G401 (cell line): ENCODE measurements around the gene PRDM16. TPM values are rescaled to one million over a fixed set of nuclear protein-coding genes. Genes with fewer than 3 reads are reported as not detected.

Experiments
- DNase-seq: peaks from one replicate; pipeline ENCODE4 v3.0.0-alpha.2; 2015; ENCODE audit warnings: low spot score
- in situ Hi-C: cut with HindIII; loops from 2 replicates; pipeline ENCODE4 v1.10.0; 2016; ENCODE audit warnings: low sequenced_read_pairs, mixed read lengths
- total RNA-seq: library from RNA; depleted of rRNA; stranded (reverse); fragments of >200 nt; shearing (Covaris generic); gene quantifications from 2 replicates; pipeline ENCODE4 v1.2.3, GENCODE V29; 2014

The PRDM16 gene
- total RNA-seq, 1 experiment from 2014 or later = 2.8 TPM

DNA sequence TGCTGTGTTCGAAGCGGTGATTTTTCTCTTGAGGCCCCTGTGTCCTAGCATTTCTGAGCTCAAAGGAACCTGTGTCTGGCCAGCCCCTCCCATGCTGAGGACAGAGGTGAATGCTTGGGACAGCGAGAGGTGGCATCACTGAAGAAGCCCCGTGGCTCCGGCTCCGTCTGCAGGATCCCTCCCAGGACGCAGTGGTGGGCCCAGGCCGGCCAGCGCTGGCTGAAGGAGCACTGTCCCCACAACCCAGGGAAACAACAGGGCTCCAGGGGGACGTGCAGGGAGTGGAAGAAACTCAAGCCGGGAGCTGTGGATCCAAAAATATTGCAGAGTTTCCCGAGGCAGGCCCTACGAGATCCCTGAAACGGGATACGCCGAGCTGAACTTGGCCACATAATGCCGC is 221.4 kb downstream of the PRDM16 start:
- DNase-seq = no peak
- in situ Hi-C loops = no loop called here

DNA sequence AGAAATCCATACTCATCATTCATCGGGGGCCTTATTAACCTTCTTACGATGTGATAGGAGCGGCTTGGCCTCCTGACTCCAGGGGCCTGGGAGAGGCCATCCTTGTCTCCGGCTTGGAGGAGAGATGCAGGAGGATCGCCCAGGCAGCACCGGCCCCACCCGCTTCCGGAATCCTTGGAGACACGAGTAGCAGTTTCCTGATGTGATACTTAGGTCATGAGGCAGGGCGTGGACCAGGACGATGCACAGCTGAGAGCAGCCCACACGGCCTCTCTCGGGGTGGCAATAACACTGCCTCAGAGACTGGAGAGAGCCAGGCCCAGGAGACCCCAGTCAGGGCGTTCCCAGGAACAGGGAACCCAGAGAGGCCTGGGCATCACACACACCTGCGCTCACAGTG is 221.9 kb downstream of the PRDM16 start:
- no peak for DNase-seq
- in situ Hi-C loops = no loop called here

DNA sequence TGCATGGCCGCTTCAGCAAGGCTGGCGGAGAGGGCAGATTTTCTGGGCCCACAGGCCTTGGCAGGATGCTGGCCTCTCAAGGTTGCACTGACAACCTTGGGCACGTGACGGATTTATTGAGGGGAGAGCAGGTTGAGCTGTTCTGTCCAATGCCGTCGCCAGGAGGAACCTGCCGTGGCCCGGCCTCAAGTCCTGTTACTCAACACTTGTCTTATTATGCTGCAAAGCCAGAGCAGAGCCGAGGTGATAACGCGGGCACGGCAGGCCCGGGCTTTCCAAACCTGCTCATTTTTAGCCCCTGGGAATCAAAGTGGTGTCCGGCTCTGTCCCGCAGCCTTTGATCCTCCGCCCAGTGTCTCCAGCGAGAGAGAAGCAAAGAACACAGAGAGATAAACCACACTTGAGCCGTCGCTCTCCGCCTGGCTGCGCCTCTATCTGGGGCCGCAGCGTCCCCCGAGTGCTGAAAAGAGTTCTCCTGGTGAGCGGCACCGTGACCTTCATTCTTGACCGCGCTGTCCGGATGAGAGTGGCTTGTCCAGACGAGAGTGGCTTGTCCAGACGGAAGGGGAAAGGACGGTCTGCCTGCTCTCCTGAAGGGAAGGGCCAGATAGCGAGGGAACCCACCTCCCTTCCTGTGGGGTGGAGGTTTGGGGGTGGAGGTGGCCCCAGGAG is 223.2 kb downstream of the PRDM16 start:
- no peak for DNase-seq
- in situ Hi-C loops = no loop called here

DNA sequence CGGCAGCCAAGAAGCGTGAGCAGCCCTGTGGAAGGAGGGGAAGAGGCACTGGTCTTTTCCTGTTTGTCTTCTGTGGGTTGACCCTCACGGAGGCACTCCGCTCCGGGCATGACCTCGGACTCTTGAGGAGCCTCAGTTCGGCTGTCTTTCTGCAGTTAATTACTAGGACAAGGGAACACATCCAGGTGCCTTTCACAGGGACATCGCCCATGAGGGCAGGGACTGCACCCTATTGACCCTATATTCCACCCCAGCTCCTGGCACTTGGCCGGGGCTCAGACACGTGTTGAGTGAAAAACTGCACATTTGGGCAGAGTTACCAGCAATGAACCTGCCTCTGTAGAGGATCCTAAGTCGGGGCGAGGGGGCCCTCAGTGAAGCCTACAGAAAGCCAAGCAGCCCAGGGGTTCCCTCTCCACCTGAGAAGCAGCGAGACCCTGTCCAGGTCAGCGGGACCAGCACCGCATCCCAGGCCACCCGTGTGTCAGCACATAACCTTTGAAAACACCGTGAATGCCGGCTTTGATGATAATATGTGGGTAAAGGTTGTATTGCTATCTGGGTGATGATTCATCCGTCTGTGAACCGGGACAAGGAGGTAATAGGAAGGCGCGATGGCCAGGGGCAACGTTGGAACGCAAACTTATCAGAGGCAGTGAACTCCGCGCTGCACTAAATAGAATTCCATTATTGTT is 224.0 kb downstream of the PRDM16 start:
- no peak for DNase-seq
- in situ Hi-C loops = no loop called here

DNA sequence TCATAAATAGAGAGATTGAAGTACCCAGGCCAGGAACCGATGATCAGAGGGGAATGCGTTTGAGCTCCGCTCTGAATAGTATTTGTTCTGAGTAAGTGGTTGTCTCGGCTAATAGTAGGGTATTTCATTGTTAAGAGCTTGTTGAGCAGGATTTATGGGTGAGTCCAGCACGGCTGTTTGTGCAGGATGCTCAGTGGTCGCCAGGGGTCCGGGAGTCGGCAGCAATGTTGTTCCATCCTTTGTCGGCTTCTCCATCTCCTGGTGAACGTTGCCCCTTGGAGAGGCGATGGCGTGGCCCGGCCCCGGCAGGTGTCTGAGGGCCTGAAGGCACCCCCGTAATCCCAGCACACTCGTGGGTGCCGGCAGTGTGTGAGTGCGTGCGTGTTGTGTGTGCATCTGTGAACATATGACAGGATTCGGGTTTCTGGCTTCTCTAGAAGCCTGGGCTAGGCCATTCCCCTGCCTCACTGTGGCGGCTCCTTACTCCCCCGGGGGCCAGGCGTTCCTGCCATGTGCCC is 224.6 kb downstream of the PRDM16 start:
- no peak for DNase-seq
- in situ Hi-C loops = no loop called here

DNA sequence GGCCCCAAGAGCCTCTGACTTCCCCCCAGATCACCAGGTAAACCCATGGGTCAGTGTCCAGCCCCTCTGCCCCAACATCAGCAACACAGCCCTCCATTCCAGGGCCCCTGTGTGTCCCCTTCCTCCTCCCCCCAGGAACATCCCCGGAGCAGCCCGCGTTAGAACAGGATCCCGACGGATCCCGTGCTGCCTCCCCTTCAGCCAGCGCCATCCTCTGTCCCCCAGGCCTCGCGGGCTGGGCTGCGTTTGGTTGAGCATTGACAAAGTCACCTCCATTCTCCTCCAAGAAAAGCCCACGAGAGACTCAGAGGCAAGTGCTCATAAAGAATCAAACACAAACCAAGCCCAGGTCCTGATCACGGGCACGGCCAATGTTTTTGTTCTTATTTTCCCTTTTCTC is 225.4 kb downstream of the PRDM16 start:
- in situ Hi-C loops = no loop called here
- no peak for DNase-seq

DNA sequence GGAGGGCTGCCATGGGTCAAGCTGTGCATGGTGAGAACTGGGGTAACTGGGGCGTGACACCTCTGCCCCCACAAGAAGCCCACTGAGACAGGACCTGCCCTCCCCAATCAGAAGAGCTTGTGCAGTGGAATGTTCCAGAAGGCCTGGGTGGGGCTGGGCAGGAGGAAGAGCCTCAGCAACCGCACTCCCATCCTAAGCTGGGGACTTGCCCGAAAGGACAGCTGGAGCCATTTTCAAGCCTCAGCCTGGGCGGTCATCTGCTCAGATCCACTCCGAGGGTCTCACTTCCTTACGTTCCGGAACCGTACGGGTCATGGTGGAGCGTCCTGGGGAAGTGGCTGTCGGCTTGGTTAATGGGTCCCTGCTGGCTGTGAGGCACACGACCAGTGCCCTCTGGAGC is 226.8 kb downstream of the PRDM16 start:
- in situ Hi-C loops = no loop called here
- no peak for DNase-seq

DNA sequence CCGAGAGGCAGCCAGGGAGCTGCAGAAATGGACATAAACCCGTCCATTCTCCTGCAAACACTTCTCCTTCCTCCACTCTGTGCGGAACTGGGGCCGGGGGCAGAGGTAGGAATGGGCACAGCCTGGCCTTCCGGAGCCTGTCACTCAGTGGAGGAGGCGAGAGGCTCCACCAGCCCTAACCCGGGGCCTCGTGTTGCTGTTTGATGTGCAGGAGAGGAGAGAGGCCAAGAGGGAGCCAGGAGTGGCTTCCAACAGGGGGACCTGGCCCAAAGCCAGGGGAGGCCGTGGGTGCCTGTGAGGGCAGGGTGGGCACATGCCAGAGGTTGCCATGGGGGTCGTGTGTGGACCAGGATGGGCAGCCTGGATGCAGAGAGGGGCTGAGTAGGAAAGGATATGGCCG is 227.3 kb downstream of the PRDM16 start:
- in situ Hi-C loops = no loop called here
- no peak for DNase-seq

DNA sequence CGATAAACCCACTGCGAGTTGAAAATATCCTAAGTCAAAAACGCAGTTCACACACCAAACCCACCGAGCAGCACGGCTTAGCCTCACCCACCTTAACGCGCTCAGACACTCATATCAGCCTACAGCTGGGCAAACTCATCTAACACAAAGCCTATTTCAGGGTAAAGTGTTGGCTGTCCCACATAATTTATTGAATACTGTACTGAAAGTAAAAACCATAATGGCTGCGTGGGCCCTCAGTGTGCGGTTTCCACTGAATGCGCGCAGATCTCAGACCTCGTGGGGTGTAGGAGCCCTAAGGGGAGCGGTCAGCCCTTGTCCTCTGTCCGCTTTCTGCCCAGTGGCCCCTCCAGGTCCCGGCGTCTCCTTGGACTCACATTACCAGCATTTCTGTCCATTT is 227.8 kb downstream of the PRDM16 start:
- in situ Hi-C loops = no loop called here
- no peak for DNase-seq

DNA sequence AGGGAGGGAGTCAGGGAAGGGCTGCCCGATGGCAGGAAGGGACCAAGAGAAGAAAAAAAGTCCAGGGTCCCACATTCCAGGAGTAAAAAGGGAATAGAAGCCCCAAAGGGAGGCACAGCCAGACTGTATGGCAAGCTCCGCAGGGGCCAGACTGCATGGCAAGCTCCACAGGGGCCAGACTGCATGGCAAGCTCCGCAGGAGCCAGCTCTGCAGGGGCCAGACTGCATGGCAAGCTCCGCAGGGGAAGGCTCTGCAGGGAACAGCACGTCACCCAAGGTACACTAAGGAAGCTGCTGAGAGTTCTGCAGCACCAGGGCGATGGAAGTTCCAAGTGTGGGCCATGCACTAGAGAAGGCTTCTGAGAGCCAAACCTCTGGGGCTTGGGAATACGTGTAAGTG is 228.8 kb downstream of the PRDM16 start:
- in situ Hi-C loops = no loop called here

DNA sequence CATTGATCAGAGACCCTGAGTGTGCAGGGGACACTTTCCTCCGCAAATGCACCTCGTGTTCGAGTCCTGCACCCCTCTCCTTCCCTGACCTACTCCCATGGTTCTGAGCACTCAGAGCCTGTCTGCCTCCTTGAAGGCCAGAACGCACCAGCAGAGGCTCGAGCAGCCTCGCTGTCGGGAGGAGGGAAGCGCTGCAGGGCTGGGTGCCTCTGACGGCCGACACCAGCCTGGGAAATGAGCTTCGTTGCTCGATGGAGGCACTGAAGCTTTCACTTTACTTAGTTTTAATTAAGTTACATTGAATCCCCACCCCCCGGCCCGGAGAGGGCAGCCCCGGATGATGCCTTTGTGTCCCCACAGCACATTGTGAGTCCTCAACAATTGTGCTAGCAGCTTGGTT is 229.2 kb downstream of the PRDM16 start:
- in situ Hi-C loops = no loop called here
- no peak for DNase-seq

More for the DNA sequence above, 228.8 kb downstream of the PRDM16 start:
- no peak for DNase-seq

DNA sequence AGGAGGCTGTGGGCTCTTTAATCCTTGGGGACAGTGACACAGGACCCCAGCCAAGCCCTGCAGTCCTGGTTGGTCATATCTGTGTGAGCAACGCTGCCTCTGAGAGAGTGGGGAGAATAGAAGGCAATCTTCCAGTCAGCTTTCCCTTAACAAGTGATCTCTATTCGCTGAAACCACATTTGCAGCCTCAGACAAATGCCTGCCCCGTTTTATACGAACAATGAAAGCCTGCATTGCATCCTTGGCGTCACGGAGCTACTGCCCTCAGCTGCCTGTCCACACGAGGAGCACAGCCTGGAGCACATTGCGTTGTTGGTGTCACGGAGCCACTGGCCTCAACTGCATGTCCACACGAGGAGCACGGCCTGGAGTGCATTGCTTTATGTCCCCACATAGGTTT is 235.2 kb downstream of the PRDM16 start:
- in situ Hi-C loops = no loop called here
- no peak for DNase-seq

DNA sequence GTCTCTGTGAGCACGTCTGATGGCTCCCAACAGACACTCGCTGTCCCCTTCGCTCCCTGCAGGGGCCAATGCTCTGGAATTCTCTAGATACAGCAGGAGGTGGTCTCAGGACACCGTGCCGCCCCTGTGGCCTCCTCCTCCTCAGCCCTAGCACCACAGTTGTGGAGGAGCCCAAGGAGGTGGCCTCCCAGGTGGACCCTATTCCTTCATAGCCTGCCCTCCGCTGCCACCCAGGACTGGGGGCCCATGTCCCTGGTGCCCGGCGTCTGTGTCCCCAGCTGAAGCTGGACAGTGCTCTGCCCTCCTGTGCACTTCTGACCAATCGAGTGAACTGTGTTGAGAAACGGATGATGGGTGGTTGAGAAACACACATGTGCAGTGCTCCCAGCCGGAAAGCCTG is 235.7 kb downstream of the PRDM16 start:
- DNase-seq = no peak
- in situ Hi-C loops = no loop called here

DNA sequence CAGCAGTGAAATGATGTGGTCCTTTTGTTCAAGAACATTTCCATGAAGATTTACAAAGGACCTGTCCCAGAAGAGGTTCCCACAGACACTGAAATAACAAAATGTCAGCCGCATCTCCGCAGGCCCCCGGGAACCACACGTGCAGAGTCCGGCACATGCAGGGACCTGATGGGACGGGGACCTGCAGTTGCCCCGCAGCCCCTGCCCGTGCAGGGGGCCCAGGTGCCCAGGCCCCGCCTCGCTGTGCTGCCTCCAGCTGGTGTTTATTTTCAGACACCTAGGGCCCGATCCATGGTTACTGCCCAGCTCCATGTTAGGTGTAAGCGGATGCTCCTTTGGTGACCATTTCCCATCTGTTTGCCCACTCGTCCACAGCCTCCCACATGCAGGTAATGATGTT is 236.2 kb downstream of the PRDM16 start:
- in situ Hi-C loops = no loop called here
- no peak for DNase-seq

DNA sequence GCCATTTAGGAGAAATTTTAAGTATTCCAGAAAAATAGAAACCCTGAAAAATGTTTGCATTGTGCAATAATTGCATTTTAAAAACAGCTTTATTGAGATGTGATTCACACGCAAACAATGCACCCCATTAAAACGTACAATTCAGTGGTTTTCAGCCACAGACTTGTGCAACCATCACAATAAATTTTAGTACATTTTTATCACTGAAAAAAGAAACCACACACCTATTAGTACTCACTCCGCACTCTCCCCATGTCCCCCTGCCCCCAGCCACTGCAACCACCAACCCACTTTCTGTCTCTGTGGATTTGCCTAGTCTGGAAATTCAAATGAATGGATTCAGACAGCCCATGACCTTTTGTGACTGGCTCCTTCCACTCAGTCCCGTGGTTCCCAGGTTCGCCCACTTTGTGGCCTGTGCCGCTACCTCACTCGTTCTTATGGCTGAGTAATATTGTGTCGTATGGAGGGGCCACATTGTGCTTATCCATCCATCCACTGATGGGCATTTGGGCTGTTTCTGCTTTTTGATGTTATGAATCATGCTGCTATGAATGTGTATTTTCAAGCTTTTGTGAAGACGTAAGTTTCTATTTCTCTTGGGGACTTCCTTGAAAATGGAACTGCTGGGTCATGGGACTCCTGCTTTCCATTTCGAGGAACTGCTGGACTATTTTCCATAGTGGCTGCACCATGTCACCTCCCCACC is 237.7 kb downstream of the PRDM16 start:
- no peak for DNase-seq
- in situ Hi-C loops = no loop called here

DNA sequence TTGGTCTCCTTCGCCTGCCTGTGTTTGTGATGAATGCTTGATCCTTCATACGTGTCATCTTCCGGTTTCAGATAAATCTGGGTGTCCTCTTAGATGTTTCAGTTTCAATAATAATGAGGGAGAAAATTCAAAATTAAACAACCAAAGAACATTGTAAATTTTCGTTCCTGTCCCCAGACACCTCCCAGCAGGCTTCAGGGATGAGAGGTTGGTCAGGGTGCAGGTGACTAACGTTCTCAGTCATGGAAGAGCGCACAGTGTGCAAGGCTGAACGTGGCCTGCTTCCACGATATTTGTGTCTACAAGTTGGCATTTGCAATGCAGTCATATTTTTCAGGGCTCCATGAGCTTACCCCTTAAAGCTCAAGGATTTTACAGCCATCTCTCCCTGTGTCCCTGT is 238.4 kb downstream of the PRDM16 start:
- DNase-seq = no peak
- in situ Hi-C loops = no loop called here

DNA sequence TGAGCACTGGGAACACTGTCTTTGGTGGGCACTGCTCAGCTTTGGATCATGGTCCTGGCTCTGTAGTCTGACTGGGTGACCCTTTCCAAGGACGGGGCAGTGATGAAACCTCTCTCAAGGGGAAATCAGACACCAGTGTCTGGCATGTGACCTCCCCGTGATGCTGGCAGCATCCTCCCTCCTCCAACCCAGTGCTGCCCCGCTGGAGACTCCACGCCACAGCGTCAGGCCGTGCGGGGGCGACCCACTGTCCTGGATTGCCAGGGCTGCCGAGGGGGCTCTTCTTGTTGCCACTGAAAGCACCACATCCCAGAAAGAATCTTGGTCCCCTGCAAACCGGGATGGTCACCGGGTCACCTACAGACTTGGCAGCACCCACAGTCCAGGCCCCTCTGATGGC is 239.1 kb downstream of the PRDM16 start:
- DNase-seq = no peak
- in situ Hi-C loops = no loop called here

DNA sequence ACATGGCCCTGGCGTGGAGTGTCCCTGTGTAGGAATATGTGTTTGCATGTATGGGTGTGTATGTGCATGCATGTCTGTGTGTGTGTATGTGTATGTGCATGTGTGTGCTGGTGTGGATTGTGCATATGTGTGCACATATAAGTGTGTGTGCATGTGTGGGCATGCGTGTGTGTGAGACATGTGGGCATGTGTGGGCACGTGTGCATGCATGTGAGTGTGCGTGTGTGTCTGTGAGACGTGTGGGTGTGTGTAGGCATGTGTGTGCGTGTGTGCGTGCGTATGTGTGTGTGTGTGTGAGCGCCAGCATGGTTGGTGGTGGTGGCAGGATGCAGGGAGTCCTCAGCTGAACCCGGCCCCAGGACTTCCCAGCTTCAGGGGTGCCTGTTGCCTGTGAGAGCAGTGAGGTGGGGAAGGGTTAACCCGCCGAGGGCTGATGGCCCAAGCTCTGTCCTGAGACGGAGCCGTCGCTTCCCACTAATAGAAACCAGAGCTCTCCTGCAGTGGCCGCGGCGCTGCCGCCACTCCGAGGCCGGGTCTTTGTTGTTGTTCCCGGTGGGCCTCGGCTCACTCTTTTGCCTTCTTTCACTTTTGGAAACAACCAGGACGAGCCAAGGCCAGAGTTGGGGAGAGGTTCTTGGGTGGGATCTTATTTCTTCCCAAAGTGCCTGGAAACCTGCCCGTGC is 241.9 kb downstream of the PRDM16 start:
- DNase-seq = no peak
- in situ Hi-C loops = no loop called here

DNA sequence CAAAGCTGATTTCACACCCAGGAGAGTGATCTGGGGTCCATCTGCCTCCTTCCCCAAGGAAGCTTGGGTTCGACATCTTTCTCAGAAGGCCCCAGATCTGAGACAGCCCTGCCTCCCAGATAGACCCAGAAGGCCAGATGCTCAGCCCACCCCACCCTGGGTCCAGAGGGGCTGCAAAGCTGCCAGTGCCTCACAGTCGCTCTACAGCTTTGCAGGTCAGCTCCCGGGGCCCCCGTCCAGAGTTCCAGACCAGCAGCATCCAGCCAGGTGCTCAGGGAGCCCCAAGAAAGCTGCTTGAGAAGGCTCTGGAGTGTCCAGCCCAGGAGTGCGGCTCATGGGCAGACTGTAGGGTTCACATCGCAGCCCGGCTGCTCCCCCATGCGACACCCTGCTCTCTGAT is 242.7 kb downstream of the PRDM16 start:
- DNase-seq = no peak
- in situ Hi-C loops = no loop called here
